NCI-H1048 (cell line): ENCODE measurements around the gene CNTN4.

ENCODE experiments used
- DNase-seq: peaks from one replicate; lab custom pipeline; 2025; lab: John Stamatoyannopoulos, UW

The CNTN4 gene

DNA sequence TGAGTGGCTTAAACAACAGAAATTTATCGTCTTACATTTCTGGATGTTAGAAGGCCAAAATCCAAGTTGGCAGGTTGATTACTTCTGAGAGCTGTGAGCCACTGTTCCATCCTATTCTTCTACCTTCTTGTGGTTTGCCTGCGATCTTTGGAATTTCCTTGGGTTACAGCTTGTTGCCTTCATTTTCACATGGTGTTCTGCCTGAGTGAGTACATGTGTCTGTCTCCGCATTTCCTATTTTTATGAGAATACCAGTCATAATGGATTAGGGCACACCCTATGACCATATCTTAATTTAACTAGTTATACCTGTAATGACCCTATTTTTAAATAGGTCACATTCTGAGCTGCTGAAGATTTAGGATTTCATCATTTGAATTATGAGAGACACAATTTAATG, 294.3 kb downstream of the CNTN4 start:
- no peak for DNase-seq

DNA sequence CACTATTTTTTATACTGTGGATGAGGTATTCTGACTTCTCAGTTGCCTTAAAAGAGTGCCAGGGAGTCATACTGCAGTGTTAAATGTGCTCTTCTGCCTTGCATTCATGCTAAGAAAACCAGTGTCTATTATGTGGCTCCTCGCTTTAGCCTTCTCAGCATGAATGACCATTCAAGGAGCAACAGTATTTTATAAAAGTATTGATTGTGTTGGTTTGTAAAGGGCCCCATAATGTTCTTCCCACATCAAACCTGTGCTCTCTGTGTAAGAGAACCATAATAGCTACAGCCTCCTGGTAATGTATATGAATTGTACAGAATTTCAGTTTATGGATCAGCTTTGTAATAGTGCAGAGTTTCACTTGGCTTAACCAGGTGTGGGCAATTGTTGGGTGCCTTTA, 316.4 kb downstream of the CNTN4 start:
- no peak for DNase-seq

DNA sequence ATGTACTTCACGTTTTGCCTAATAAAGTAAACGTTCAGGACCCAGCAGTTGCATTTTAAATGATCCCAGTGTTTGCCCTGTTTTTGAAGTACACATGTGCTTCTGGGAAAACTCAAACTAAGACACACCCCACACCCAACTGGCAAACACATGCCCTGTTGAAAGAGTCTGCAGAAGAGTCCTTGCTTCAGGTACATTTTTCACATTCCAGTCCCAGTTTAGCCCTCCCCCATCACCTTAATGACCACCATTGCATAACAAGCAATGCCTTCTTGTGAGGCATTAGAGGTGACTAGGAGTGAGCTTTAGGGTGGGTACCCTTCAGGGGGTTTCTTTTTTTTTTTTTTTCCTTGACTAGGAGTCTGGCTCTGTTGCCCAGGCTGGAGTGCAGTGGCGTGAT, 322.3 kb downstream of the CNTN4 start:
- no peak for DNase-seq

DNA sequence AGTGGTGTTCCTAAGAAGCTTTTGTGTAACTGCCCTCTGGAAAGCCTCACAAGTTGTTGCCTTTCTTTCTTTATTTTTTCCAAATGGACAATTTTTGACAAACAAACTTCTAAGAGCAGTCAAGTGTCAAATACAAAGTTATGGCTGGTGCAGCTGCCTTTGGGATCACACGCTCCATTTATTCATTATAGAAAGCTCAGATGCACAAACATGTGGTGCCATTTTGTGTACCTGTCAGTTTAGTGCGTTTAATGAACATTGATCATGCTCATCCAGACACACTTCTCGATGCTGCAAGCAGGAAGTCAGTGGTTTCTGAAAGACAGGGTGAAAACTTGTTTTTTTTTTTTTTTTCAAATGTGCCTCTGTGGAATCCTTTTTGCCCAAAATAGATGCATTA, 324.5 kb downstream of the CNTN4 start:
- no peak for DNase-seq

- no peak for DNase-seq
Measured at GRCh38 chr3:2441558-2441957, 342.9 kb downstream of the CNTN4 start.

DNA sequence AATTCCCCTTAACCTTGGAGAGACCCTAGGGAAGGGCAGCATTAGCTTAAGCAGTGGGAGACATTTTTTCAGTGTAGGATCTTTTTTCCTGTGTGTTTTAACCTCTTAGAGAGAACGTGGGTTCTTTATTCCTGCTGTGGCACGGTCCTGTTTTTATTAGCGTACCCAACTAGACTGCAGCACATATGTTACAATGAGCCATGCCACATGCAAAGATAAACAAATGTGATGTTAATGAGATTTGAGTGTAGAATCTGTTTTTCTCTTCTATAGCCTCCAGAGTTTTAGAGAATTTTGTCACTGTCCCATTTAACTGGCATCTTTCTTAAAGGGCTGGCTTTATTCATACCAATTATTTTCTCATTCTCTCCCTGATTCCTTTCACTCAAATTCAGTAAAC, 347.5 kb downstream of the CNTN4 start:
- DNase-seq = no peak

- DNase-seq = peak; percentile 8
Measured at GRCh38 chr3:2452249-2452648, 353.6 kb downstream of the CNTN4 start.

- no peak for DNase-seq
Measured at GRCh38 chr3:2454865-2455264, 356.2 kb downstream of the CNTN4 start.

DNA sequence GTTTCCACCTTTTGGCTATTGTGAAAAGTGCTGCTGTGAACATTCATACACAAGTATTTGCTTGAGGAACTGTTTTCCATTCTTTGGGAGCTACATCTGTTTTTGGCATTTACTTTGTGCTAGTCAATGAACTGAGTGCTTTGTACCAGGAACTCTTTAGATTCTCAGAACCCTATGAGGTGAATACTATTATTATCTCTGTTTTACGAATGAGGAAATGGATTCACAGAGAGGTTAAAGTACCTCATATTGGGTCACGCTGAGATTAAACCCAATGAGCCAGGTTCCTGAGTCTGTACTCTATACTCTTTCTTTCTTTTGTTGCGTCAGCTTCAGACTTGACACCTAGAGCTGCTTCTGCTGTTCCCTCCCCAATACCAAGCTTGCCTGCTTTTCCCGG, 358.1 kb downstream of the CNTN4 start:
- DNase-seq = no peak

GRCh38 chr3:2458816-2459215, 360.1 kb downstream of the CNTN4 start:
- no peak for DNase-seq

GRCh38 chr3:2465842-2466241, 367.2 kb downstream of the CNTN4 start:
- DNase-seq = no peak

DNA sequence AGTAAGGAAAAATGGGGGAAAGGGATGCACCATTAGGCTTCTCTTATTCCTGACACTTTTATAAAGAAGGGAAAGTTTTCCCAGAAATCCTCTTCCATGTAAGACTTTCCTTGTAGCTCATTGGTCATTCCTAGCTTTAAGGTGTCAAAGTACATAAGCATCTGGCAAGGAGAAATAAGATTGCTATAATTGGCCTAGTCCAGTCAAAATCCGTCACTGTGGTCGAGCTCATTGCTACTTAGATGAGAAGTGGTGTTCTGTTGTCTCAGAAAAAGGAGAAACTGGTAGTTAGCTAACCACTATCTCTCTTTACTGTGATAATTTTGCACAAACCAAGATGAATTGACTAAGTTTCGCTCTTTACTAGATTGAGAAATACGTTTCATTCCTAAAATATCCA, 370.1 kb downstream of the CNTN4 start:
- no peak for DNase-seq

- no peak for DNase-seq
Measured at GRCh38 chr3:2476996-2477395, 378.3 kb downstream of the CNTN4 start.

- DNase-seq = no peak
Measured at GRCh38 chr3:2477620-2478019, 379.0 kb downstream of the CNTN4 start.

DNA sequence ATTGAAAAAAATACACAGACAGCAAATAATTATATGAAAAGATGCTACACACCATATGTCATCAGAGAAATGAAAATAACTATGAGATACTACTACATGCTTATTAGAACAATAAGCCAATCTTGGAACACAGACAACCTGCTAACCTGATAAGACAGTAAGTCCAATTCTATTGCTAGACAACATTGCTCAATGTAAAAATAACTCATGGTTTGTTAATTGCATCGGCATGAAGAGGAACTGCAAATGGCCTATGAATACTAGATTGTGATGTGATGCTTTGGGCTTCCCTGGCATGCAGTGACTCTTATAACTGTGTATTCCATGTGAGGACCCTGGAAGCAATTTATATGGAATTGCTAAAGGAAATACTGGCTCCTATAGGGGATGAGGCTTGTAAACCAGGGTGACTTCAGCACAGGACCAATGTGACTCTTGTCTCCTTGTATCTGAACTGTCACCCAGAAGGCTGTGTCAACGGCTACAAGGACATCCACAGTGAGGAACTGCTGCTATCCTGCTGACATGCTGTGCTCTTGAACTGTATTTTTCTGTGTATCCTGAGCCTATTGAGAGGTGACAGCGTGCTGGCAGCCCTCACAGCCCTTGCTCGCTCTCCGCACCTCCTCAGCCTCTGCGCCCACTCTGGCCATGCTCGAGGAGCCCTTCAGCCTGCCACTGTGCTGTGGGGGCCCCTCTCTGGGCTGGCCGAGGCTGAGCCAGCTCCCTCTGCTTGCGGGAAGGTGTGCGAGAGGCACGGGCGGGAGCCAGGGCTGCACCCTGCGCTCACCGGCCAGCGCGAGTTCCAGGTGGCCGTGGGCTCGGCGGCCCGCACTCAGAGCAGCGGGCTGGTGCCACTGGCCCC, 385.7 kb downstream of the CNTN4 start:
- DNase-seq = no peak

DNA sequence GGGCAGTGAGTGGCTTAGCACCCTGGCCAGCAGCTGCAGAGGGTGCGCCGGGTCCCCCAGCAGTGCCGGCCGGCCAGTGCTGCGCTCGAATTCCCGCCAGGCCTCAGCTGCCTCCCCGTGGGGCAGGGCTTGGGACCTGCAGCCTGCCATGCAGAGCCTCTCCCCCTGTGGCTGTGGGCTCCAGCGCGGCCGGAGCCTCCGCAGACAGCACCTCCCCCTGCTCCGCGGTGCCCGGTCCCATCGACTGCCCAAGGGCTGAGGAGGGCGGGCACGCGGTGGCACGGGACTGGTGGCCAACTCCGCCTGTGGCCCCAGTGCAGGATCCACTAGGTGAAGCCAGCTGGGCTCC, 386.3 kb downstream of the CNTN4 start:
- no peak for DNase-seq

DNA sequence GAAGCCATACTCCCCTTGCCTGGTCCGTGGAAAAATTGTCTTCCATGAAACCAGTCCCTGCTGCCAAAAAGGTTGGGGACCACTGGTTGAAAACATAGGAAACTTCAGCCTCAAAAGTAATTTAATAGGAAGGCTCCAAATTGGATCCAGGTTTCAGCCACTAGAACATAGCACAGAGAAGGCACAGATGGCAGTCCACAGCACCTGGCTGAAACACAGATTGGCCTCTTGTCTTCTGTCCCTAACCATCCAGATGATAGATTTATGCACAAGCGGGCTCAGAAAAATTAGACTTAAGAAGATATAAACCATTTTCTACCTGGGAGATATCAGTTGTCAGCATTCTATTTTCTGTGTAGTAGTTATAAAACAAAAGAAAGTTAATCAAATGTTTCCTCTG, 397.1 kb downstream of the CNTN4 start:
- no peak for DNase-seq

DNA sequence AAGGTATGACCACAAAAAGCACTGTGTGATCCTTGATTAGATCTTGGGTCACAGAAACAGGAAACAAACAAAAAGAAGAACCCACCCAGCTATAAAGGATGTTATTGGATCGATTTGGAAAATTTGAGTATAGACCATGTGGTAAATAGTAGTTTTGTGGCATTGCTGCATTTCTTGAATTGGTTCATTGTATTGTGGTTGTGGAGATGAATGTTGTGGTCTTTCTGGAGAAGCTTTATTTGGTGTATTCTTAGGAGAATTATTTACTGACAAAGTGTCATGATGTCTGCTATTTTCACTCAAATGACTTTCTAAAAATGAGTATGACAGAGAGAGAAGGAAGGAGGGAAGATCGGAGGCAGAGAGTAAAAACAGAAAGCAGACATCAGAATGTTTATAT, 406.2 kb downstream of the CNTN4 start:
- no peak for DNase-seq

GRCh38 chr3:2506776-2507175, 408.1 kb downstream of the CNTN4 start:
- no peak for DNase-seq

DNA sequence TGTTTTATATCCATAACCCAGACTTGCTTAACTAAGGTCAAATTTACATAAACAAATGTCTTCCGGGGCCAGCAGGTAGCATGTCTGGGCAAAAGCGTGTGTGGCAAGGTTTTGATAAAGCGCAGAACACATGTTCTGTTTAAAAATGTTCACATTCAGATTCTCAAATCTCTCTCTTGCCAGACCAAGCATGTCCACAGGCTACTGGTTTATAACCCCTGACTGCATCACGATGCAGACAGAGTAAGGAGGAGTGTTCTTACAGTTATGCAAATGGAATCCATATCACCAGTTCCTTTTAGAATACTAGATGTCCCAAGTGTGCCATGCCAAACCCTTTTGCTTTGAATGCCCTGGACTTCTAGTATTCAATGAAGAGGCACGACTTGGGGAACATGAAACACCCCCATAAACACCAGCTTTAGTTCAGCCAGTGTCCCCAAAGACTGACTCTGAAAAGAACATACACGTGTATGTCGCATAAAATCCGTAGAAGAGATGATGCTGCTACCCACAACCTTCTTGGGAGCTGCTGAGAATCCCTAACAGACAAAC, 412.0 kb downstream of the CNTN4 start:
- no peak for DNase-seq

DNA sequence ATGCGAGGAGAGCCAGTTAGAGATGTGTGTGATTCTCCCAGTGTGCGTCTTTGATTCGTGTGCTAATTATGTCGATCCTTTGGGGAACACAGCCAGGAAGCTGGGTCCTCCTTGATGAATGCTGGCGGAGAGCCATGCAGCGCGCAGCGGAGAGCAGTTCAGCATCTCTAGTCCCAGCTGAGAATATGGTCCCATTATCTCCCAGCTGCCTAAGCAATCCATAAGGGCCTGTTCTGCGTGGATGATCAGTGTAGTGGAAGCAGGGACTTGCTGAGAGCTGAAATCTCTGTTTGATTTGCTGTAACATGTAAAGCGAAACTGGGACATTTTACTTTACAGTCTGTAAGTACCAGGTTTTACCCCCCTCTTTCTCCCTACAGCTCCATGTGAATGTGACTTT, 412.7 kb downstream of the CNTN4 start:
- no peak for DNase-seq

- DNase-seq = no peak
Measured at GRCh38 chr3:2512881-2513280, 414.2 kb downstream of the CNTN4 start.

- no peak for DNase-seq
Measured at GRCh38 chr3:2513986-2514385, 415.3 kb downstream of the CNTN4 start.
